Tibial nerve (tissue), 4 donors: Measurements from ENCODE around the gene RMI2.

Source experiments
- EP300 ChIP-seq, 2 donors: sonication (generic); formaldehyde crosslinking; IDR thresholded peaks; one replicate each; pipeline ENCODE4 v1.6.1; 2017; ENCODE audit warnings: antibody characterized with exemption in 2 of 2, mild to moderate bottlenecking in 1 of 2
- POLR2A ChIP-seq, 2 donors: fragments of 450-650 bp; IDR thresholded peaks; one replicate each; pipeline ENCODE4 v1.6.1; 2017; ENCODE audit warnings: antibody characterized with exemption in 2 of 2, mild to moderate bottlenecking in 2 of 2, moderate library complexity in 2 of 2
- TF ChIP-seq, protein P1 (sequence below), 5 experiments: fragments of 200-600 bp in 3 of 5; fragments of 450-650 bp in 2 of 5; sonication (generic) in 3 of 5; IDR thresholded peaks; one replicate each; pipeline ENCODE4 v1.5.1; 2016 to 2019; ENCODE audit warnings: antibody characterized with exemption in 5 of 5, mild to moderate bottlenecking in 3 of 5, moderate library complexity in 2 of 5

DNA sequence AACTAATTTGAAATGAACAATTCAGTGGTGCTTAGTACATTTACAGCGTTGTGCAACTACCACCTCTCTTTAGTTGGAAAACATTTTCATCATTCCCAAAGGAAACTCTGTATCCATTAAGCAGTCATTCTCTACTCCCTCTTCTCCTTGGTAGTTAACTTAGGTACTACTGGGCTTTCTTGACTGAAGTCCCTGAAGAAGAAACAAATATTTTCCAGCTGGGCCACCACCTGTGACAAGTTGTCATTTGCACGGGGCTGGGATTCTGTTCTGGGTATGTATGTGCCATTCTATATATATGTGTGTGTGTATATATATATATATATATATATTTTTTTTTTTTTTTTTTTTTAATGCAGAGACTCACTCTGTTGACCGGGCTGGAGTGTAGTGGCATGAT lies 15.4 kb upstream of the RMI2 start:
- TF ChIP-seq POLR2A (IDR thresholded peaks at IDR 0.05) (no peak), EP300 (IDR thresholded peaks at IDR 0.05) (no peak)
- TF ChIP-seq, protein P1, sequence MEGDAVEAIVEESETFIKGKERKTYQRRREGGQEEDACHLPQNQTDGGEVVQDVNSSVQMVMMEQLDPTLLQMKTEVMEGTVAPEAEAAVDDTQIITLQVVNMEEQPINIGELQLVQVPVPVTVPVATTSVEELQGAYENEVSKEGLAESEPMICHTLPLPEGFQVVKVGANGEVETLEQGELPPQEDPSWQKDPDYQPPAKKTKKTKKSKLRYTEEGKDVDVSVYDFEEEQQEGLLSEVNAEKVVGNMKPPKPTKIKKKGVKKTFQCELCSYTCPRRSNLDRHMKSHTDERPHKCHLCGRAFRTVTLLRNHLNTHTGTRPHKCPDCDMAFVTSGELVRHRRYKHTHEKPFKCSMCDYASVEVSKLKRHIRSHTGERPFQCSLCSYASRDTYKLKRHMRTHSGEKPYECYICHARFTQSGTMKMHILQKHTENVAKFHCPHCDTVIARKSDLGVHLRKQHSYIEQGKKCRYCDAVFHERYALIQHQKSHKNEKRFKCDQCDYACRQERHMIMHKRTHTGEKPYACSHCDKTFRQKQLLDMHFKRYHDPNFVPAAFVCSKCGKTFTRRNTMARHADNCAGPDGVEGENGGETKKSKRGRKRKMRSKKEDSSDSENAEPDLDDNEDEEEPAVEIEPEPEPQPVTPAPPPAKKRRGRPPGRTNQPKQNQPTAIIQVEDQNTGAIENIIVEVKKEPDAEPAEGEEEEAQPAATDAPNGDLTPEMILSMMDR (IDR thresholded peaks at IDR 0.05): no peak
